Stimulated activated CD8-positive, alpha-beta memory T cell treated with anti-CD3 and anti-CD28 coated beads, Interleukin-15, amount 100 ng/mL, for 24 hours (primary cell): ENCODE data around the gene NDUFS6.
A peak's percentile ranks its signal among the peaks of the same experiment; 100 is the strongest.

Experiments
- DNase-seq: peaks from one replicate; pipeline ENCODE4 v3.0.0-alpha.2; 2020; ENCODE audit warnings: low read depth

Gene NDUFS6

DNA sequence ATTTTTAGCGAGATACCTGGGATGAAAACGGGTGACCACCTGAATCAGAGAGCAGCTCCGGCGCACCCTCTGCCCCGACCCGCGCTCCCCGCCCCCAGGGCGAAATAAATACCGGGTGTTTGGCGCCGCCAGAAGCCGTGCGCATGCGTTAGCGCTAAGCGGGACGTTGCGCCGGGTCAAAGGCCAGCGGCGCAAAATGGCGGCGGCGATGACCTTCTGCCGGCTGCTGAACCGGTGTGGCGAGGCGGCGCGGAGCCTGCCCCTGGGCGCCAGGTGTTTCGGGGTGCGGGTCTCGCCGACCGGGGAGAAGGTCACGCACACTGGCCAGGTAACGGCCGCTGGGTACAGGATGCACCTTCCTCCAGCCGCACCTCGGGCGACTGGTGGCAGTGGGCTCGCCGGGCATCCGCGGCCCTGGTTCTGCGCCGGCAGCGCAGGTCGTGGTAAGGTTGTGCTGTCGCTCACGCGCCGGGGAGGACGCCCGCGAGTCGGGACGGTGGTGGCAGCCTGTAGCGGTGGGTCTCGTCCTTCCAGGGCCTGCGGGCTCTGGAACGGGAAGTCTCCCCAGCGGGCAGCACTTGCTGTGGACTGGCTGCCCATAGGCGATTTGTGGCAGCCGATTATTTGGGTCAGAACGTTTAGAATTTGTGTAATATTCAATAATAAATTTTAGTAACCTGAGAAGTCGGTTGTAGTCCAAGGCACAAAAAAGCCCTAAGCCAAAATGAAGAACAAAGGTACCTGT is at the start of gene NDUFS6:
NDUFS6 (plus strand) TSS at position 186 of the 745 bp plus-strand sequence; CDS start at position 197, 11 bp downstream.
- peak; percentile 66 for DNase-seq

DNA sequence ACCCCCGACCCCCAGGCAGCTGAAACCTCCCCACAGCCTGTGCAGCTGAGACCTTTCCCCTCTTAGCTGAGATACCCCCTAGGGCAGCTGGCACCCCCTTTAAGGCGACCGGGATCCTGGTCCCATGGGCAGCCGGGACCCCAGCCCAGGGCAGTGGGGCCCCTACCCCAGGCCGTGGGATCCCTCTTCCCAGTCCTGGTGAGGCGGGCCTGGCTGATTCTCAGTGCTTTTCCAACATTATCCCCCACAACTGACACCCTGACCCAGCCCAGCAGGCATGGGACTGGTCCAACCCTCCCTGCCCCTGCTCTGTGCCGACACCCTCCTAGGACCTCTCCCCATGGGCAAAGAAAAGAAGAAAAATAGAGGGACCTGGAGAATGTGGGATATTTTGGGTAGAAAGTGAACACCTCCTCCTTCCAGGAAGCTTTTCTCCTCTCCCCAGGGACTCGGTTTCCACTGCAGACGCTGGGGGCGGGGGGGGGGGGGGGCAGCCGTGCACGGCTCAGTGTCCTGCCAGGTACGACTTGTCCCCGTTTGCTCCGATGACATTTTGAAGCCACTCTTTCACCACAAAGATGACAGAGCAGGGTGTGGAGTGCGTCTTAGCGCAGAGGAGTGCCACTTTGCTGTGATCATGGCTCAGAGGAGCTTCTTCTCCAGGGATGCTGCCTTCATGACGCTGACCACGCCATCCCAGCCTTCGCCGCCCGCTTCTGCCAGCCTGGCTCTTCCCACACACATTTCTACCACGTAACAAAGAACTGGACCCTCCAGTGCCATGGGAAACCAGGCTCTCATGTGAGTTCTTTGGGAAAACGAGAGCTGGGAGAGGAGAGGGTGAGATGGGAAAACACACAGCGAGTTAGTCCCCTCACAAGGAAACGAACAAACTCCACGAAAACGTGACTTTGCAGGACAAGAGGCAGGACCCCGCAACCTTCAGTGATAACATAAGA is 49.1 kb upstream of the NDUFS6 start:
- DNase-seq, result no peak

DNA sequence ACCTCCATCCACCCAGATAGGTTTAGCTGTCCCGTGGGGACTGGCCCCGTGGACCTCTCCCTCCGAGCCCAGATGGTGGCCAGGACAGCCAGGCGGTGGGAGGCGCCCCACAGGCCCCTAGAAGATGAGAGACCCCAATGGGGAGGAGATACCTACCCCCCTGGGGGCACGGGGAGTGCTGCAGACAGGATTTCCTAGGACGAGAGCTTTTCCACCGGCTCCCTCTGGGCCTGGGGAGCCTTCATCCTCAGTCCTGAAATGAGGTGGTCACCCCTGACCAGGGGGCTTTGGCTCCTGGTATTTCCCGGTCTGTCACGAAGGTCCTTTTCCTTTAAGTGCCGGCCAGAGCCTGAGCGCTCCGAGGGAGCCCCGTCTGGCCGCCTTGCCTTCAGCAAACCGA is 48.3 kb upstream of the NDUFS6 start:
- DNase-seq, result no peak

DNA sequence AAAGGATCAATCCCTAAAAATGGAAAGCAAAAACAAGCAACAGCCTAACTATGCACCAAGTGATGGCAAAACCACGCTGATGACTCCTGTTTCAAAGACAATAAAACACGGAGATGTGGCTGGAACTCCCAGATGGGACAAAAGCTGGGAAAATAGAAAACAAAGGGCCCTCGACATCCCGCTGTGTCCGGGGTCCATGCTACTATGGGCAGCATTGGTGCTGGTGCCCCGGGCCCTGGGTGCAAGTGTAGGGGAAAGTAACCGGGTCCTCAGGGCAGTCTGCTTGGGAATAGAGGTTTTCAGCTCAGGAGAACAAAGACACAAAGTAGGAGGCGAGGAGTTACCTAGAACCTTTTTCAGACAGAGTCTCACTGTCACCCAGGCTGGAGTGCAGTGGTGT is 47.7 kb upstream of the NDUFS6 start:
- DNase-seq, result no peak

DNA sequence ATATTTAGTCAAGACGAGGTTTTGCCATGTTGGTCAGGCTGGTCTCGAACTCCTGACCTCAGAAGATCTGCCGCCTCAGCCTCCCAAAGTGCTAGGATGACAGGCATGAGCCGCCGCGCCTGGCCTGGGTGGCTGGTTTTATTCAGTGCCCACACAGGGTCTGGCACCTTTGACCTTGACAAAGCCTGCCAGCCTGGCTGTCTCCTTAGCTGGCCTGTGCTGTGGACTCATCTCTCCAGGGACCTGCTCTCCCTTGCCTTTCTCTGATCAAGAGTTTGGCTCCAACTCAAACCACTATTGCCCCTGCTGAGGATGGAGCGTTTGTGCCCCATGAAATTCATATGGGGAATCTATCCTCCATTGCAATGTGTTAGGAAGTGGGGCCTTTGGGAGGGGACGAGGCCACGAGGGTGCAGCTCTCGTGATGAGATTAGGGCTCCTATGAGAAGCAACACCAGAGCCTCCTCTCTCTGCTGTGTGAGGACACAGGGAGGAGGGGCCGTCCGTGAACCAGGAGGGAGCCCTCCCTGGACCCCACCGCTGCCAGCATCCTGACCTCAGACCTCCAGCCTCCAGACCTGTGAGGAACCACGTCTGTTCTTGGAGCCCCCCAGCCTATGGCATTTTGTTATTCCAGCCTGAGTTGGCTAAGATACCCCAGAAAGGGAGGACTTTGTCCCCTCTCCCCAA is 46.5 kb upstream of the NDUFS6 start:
- no peak for DNase-seq

DNA sequence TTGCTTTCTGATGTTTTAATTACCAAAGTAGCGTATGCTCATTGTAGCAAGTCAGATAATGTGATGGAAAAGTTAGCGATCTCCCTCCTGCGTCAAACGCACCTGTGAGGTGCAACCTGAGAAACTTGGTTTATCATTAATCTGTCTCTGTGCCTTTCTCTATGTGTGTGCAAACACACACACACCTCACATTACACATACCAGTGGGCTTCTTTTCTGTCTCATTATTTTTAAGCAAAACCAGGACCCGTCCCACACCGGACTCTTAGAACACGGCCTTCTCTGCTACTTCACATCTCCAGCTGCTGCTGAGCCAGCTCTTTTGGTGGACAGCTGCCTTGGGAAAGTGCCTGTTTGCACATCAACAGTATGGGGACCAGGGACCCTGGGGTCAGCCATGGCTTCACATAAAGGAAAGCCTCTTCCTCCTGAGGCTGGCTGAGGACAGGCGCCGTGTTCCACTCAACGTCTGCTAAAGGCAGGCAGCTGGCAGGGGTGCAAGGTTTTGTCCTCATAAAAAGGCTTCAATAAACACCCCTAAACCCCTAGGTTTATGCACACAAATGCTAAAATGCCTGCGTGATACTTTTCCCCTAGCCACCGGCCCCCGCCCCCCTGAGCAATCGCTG is 45.8 kb upstream of the NDUFS6 start:
- no peak for DNase-seq

DNA sequence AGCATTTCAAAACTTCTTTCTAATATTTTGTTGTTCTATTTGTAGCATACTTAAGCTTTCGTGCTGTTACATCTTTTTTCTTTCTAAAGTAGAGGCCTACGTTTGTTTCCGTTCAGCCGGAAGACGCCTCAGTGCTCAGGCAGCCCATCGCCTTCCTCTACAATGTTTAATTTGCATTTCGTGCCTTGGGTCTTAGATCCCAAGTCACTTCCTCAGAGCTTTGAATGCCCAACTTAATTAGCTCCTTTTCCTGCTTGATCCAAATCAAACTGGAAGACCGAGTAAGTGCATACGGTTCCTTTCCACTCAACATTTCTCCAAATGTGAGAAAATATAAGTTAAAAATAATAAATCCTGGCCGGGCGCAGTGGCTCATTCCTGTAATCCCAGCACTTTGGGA is 44.7 kb upstream of the NDUFS6 start:
- DNase-seq, result no peak

DNA sequence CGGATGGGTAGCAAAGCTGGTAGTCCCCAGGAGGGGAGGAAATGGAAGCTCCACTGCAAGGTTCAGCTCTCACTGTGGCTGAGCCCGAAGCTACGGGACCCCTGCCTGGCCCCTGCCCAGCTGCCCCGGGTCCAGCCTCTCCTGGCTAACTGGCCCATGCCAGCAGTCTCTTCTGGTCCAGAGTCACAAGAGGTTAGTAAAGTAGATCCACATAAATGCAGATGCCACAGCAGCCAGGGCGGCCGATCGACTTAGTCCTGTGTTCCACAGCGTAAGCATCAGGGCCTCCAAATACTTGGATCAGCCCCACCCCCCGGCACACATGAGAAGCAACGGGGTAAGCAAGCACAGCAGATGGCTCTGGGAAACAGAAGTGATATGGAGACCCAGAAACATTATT is 43.7 kb upstream of the NDUFS6 start:
- DNase-seq, result no peak

DNA sequence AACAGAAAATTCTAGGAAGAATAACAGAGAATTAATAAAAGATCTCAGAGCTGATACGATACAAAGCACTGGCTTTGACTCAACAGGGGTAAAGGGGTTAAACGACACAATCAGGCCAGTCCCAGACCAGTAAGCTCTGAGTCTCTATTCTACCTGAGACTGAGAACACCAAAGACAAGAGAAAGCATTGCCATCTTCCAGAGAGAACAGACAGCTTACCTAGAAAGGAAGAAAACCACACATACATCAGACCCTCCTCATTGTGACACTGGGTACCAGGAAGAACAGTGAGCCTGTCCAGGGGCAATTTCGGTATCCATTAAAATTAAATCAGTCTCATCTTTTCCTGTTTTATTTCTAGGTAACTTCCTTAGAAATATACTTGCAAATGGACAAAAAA is 42.6 kb upstream of the NDUFS6 start:
- DNase-seq, result no peak

DNA sequence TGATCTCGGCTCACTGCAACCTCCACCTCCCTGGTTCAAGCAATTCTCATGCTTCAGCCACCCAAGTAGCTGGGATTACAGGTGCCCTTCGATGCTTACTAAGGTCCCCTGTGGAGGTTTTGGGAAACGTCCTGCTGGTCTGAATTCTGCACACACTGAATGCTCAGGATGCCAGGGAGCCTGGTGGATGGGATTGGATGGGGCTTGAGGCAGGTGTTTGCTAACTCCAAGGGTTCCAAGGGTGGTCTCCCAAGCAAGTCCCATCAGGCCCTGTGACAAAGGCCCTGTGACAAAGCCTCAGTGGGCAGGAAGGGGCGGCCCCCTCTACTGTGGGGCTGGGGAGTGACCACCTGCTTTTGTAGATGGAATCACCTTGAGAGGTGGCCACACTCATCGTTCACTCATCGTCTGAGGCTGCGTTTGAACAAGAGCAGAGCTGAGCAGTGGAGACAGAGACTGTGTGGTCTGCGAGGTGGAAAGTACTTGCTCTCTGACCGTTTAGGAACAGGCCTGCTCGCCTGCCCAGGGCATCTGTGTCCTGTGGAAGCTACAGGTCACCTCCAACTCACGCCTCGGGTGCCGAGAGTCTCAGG is 41.7 kb upstream of the NDUFS6 start:
- no peak for DNase-seq

DNA sequence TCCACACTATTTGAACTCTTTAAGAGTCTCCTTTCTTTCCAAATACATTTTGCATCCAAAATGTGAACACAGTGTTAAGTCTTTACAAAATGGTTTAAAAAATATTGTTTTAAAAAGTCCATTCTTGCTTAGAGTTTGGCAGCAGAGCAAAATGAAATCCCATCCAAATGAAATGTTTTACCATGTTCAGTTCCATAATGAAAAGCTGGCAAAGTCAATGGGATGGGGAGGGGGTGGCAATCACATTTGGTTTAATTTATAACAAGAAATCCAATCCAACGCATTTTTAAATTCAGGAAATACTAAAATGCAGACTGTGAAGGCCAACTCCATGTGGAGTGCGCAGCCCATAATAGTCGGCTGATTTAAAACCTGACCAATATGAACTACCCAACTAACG is 41.0 kb upstream of the NDUFS6 start:
- no peak for DNase-seq

DNA sequence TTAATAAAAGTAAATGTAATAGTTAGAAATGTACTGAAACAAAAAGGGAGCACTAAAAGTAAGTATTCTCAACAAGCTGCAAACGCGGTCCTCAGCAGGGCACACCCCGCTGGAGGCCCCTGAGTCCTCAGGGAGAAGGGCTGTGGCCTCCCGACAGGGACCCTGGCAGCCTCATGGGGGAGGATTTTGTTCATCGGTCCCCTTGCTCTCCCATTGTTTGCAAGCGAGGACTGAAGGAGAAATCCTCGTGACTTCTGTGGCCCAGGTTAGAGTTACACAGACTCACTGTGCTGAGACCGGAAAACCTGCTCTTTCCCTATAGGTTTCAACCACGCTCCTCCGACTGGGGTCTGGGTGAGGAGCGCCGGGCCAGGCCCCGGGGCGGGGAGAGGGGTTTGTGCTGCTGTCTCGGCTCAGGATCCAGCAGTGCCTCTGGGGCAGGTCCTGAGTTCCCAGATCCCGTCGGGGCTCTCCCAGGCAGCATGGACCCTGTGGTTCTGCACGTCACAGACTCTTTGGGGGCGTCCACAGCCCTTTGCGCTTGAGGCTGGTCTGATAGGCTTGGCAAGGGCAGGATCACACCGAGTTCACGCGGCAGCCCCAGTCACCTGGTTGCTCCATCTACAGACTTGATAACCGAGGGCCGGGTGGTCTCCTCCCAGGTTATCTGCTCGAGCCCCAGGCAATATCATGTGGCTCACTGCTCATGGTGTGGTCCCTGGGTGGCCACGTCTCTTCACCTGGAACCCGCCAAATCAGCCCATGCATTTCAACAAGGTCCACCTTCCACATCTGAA is 40.4 kb upstream of the NDUFS6 start:
- DNase-seq, result no peak

DNA sequence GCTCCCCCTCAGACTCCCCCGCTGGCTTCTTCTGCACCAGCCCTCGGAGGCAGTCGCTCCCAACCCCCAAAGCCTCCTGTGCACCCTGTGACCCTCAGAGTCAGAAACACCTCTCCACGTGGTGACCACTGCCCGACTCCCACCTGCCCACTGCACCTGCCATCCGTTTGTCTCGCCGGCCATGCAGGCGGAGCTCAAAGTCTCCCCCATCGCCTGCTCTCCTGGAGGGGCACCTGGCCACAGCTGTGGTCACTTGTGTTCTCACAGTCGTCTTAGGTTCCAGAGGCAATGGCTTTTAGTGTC is 39.8 kb upstream of the NDUFS6 start:
- no peak for DNase-seq

DNA sequence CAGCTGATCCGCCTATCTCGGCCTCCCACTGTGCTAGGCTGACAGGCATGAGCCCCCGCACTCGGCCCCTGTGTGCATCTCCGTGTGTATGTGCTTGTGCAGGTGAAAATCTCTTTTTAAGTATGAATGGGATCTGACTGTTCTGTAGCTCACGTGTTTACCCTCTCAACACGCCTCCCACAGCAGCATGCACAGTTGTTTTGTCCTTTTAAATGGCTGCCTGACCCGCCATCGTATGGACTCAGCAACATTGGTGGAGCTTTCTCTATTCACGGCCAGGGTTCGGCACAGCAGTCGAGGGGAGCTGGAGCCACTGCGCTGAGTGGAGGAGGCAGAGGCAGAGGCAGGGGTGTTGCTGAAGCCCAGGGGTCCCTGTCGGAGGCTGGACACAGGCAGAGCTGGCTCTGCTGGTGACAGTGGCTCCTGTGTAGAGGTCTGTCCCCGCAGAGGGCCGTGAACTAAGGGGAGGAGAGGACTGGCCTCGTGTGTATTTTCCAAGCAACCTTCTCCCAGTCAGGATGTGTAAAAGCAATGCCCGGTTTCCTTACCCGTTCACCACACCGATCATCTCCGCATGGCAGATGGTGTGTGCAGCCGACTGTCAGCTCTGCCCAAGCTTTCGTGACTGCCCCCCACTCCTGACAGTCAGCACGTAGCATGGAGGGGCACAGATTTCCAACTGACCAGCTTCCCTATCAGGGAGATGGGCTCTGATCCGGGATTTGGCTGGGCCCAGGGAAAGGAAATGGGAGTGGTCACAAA is 38.9 kb upstream of the NDUFS6 start:
- DNase-seq, result no peak

DNA sequence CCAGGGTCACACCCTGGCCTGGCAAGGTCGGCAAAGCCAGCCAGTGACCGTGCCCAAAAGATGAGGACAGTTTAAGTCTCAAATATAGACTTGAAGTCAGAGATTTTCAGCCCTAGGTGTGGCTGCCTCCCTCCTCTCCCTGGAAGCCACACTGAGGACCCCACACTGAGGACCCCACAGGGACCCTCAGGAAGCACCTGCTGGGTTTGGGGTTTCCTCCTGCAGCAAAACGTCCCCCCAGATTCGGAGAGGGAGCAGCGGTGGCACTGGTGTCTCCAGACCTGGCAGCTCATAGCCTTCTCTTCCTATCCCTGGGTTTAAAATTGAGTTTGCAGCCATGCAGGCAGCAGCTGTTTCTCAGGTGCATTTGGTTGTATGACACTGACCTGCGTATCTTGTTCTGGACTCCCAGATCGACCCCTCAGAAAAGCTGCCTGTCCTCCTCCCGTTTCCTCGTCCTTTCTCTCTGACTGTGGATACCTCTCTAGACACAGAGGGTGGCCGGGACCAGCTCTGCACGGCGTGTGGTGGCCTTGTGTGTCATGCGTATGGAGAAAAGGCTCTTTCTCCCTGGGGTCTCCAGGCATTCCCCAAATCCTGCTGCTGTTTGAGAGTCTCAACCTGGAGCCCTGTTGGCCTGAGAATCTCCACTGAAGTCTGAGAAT is 38.2 kb upstream of the NDUFS6 start:
- no peak for DNase-seq

DNA sequence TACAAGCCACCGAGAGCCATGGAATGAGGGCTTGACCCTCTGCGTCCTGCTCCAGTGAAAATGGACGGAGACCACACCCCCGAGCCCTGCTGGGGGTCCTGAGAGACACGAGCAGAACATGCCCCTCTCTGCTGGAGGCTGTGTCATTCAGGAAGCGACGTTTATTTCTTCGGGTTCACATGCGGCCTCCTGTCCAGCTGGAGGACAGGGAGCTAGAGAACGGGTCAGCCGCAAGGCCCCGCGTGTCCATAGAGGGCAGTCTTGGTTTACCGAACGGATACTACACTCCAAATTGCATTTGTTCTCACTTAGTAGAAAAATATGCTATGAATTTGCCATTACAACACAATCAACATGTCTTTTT is 37.7 kb upstream of the NDUFS6 start:
- no peak for DNase-seq

DNA sequence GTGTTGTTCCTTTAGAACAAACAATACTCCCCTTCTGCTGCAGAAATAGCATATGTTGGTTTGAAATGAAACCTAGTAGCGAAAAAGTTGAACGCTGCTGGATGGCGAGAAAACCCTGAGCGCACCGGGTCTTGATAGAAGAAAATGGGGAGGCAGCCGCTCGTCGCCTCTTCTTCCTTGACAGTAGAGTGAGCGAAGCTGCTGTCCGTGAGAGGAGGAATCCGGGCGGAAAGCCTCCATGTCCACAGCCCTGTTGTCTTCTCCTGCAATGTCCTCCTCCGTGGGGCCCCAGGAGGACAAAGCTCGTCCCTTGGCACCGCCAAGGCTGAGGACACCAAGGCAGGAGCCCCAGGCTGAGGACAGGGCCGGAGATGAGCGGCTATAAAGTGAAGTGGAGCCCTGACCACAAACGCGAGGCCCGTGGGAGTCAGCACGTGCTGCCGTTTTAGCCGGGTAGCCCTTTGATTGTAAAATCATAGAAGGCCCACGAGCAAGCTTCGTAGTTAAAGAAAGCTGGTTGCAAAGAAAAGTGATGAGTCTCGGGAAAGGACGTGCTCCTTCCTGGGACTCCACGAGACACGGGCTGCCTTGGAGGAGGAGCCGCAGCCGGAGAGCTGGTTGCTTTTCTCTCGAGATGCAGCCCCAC is 37.1 kb upstream of the NDUFS6 start:
- no peak for DNase-seq

DNA sequence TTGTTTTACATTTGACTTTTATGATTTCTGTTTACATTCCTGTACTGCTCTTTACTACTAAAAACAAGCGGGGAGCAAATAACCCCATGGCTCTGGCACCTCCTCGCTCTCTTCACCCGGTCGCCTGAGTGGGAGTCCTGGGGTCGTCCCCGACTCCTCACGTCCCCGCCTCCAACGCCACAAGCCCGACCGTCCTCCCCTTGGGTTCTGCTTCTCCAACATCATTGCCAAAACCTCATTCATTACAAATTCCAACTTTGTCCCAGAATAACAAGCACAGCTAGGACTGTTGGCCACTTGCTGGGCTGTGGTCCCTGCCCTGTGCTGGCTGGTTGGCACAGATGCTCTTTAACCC is 36.6 kb upstream of the NDUFS6 start:
- DNase-seq, result no peak

DNA sequence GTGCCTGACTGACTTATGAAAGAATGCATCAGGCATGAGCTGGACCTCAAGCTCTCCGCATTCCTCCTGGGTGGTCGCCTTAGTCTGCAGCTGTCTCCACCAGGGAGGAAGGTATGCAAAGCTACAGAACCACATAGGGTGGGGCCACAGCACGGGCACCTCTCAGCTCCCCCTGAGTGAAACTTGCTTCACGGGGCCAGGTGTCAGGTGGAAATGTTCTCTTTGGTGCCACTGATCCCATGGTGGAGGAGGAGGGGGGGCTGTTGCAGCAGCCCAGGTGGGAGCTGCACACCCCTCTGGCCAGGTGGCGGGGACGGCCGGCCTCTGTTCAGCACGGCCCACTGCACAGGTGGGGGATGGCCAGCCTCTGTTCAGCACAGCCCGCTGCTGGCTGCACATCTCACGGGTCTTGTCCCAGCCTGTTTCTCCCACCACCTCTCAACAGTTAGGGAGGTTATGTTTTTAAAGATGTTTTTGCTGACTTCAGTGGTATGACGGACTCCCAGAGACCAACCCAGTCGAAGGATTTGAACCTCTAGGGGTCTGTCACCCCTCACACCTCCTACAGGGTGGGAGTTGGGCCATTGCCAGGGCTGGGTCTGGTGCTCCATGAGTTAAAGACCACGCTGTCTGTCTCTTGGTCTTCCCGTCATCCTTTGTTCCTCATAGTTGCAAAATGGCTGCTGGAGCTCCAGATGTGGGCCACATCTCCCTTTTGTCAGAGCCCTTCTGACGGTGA is 35.9 kb upstream of the NDUFS6 start:
- DNase-seq, result no peak
